Adrenal gland (tissue), 5 donors: ENCODE results near the gene SSH3.

Source experiments
- POLR2A ChIP-seq, 2 donors: fragments of 450-650 bp; IDR thresholded peaks; one replicate each; pipeline ENCODE4 v1.6.1; 2017; ENCODE audit warnings: antibody characterized with exemption in 2 of 2, mild to moderate bottlenecking in 2 of 2, moderate library complexity in 1 of 2
- TF ChIP-seq, protein P1 (sequence below), 6 experiments: fragments of 450-650 bp in 4 of 6; fragments of 200-600 bp in 2 of 6; sonication (generic) in 1 of 6; IDR thresholded peaks; 1 replicate in 5 of 6; 2 replicates in 1 of 6; pipeline versions ENCODE4 v1.5.1 to v1.8.0; 2016 to 2021; ENCODE audit warnings: antibody characterized with exemption in 6 of 6, mild to moderate bottlenecking in 2 of 6, moderate library complexity in 1 of 6
- donor health status: DM: no; HTN: no; CAD: no.

DNA sequence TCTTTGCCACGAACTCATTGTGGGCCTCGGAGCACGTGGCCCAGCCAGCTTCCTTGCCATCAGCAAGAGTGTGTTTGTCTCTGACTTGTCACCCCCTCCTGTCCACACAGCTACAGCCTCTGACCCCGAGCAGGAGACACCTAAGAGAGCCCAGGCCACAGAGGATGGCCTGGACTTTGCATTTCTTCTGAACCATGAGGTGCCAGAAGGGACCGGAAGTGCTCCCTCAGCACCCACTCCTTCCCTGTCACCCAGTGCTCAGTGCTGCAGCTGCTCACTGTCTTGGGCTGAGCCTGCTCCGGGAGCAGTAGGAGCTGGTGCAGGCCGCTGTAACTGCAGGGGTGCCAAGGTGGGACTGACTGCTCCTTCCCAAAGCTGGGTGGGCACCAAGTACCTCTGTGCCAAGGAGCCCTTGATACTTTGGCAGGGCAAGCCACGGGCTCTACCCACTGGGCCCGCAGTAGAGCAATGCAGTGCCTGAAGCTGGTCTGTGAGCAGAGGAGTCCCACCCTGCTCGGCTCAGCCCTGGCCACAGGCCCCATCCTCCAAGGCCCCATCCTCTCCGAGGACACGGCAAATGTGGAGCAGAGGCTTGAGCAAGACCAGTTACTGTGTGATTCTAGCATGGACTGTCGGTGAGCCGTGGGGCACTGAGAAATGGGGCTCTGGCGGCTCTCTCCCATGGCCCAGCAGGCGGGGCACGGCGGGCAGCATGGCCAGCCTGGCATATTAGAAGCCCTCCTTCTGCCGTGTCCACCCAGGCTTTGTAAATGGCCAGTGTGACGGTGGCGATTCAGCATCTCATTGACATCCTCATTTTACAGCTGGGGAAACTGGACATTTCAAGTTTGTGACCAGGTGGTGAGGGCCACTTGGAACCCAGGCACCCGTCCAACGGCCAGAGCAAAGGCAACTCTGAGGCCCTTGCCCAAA lies 30.7 kb upstream of the SSH3 start:
- TF ChIP-seq, protein P1, sequence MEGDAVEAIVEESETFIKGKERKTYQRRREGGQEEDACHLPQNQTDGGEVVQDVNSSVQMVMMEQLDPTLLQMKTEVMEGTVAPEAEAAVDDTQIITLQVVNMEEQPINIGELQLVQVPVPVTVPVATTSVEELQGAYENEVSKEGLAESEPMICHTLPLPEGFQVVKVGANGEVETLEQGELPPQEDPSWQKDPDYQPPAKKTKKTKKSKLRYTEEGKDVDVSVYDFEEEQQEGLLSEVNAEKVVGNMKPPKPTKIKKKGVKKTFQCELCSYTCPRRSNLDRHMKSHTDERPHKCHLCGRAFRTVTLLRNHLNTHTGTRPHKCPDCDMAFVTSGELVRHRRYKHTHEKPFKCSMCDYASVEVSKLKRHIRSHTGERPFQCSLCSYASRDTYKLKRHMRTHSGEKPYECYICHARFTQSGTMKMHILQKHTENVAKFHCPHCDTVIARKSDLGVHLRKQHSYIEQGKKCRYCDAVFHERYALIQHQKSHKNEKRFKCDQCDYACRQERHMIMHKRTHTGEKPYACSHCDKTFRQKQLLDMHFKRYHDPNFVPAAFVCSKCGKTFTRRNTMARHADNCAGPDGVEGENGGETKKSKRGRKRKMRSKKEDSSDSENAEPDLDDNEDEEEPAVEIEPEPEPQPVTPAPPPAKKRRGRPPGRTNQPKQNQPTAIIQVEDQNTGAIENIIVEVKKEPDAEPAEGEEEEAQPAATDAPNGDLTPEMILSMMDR (IDR thresholded peaks at IDR 0.05), result no peak
- no peak for TF ChIP-seq POLR2A (IDR thresholded peaks at IDR 0.05)
